HG03442 (cell line): ENCODE results near the gene FAR2.
"Not testable (repeated sequence)": the region's sequence is repeated elsewhere in the genome, so short reads cannot be mapped to it uniquely, and the experiment has no call there.

Experiments used
- ATAC-seq: cut with Tn5 transposase; IDR thresholded peaks from one replicate; pipeline ENCODE4 v1.9.1; 2021; ENCODE audit warnings: mild to moderate bottlenecking, moderate library complexity; ENCODE audit not compliant: unreplicated experiment

The FAR2 gene

DNA sequence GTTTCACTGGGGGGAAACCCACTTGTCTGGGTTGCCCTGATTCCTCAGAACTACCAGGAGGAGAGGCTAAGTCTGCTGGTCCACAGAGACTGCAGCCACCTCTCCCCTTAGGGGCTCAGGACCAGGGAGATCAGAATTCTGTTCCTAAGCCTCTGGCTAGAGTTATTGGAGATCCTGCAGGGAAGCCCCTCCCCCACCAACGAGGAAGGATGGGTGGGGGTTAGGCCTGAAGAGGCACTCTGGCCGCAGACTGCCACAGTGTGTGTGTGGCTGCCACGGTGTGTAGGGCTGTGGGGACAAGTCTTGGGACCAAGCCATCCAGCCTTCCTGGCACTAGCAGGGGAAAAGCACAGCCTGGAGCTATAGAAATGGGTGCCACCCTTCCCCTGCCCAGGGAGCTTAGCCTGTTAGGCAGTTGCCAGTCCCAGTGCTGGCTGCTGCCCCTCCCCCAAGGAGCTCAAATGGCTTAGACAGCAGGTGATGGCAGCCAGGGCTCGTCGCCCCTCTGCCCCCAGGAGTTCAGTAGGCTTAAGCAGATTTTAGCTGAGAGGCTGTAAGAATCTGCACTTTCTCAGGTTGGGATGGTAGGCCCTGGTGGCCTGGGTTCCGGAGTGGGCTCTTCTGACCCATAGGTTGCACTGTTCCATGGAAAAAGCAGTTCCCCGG lies 124.2 kb downstream of the FAR2 start:
- no peak for ATAC-seq

DNA sequence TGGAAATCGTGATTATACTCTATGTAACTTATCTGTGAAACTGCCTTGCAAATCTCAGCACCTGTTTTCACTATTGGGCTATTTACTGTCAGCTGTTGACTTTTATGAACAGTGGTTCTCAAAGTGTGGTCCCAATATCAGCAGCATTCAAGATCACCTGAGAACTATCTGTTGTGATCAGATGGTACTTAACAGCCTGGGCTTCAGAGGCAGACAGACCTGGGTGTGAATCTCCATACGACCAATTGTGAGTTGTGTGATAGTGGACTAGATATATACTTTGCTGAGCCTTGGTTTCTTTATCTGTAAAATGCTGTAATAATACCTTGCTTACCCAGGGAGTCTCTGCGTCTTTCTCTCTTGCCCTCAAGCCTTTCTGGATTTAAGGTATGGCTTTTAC lies 126.8 kb downstream of the FAR2 start:
- no peak for ATAC-seq

DNA sequence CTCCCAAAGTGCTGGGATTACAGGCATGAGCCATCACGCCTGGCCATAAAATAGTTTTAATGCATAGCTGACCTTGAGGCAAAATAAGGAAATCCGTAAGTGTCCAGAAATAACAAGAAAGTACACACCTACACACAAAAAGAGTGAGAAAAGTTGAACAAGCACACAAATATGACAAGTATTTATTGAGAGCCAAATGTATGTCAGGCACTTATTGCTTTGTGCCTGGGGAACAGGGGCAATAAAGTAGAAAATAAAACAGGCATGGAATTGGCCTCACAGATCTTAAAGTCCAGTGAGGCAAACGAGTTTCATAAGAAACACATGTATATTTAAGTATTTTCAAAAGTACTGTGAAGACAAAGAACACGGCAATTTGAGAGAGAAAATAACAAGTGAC lies 128.2 kb downstream of the FAR2 start:
- no peak for ATAC-seq

DNA sequence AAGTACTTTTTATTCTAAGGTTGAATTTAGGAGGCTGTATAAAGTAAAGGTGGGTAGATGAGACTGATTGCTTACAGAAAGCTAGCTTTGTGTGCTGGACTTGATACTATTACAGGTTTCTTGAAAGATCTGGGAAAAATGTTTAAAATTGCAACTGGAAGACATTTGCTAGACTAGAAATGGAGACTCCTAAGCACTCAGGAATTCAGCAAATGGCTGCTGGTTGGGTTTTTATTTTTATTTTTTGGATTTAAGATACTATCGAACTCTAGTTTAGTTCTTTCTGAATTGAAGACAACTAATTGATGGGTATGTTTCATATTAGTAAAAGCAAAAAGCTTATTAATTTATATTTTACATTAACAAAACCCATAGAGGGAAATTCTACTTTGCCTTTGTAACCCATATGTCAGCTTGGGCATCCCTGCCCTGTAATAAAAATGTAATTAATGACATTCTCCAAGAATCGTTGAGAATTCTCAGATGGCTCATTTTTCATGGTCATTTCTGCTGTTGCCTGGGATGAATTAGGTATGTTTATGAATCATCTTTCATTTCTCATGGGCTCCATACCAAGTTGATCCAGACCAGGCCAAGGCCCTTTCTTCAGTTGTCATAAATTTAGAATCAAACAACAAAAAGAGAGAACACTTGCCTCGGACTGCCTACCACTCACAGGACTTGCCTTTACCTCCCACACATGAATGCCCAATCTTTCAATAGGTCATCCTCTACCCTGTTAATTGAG lies 129.8 kb downstream of the FAR2 start:
- no peak for ATAC-seq

DNA sequence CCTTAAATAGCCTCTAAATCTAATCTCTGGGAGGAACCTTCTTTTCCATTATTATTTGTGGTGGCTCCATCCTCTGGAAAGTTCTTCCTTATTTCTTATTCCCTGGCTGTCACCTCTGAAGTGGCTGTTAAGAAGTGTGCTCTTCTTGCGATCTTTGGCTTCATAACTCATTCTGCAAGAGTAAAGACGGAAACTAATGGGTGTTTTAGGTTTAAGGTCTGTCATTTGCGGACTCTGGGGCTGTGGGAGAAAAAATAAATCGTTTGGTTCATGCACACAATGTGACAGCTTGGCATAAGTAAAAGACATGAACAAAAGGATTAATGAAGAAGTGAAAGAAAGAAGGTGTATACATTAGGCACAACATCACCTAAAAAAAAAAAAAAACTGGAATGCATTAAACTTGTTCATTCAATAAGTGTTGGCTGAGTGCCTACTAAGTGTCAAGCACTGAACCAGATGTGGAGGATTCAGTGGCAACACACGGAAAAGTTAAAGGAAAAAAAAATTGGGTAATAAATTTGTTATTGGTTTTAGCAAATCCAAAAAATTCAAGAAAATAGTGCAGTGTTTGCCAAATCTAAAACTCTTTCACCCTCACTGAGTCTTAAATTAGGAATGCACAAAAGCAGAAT lies 132.4 kb downstream of the FAR2 start:
- no peak for ATAC-seq

DNA sequence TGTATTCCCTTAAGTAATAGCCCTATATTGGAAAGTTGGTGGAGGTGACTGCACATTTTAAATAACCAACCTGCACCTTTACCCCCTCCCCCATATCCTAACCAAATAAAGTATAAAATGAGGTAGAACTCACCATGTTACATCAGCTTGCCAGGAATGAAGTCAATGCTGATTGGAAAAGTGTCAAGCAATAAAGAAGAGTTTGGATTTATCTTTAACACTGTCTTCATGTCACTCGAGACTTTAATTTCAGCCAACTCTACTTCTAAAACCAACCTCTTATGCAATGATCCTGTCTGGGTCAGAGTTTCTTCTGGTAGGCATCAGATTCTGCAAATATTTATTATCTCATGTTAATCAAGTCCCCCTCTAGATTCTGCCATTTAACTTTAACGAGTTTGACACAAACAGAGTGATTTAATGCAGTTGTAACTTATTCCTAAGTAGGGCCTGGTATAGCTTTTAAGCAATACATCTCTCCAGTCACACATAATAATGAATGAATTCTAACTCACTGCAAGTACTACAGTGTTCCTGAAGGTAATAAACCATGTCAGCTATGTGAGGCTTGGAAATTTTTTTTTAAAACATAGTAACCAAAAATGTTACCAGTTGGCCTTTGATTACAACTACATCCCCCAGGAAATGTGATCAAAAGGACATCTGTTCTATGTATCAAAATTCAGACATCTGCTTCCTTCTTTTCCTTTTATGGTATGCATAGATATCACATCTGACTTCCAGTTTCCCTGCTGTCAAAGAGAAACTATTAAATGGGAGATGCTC lies 133.1 kb downstream of the FAR2 start:
- ATAC-seq: no peak

DNA sequence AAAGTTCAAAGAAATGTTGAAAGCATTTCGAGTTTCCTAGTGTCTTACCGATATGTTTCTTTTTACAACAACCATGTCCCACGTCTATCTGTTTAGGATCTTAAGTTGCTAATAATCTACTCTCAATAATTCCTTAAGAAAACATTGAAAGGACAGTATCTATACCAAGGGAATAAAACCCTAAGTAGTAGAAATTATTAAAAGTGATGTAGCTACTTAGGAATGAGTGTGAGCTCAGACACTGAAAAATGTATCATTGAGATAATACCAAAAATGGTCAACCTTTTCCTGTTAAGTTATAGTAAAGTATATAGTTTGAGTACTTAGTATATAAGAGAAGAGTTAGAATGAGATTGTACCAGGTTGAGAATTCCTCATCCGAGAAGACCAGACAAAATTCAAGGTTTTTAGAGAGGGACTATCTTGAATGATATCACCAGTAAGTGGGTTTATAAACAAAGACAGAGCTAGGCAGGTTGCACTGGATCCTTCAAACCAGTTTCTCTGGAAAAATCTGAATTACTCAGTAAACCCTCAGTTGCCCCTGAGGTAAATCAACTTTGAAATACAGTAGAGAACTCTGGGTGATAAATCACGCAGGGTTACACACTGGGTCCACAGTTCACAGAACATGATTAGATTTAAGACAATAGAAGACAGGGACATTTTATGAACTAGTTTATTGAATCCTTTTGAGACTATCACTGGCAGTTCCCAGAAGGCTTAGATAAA lies 135.1 kb downstream of the FAR2 start:
- ATAC-seq: no peak

DNA sequence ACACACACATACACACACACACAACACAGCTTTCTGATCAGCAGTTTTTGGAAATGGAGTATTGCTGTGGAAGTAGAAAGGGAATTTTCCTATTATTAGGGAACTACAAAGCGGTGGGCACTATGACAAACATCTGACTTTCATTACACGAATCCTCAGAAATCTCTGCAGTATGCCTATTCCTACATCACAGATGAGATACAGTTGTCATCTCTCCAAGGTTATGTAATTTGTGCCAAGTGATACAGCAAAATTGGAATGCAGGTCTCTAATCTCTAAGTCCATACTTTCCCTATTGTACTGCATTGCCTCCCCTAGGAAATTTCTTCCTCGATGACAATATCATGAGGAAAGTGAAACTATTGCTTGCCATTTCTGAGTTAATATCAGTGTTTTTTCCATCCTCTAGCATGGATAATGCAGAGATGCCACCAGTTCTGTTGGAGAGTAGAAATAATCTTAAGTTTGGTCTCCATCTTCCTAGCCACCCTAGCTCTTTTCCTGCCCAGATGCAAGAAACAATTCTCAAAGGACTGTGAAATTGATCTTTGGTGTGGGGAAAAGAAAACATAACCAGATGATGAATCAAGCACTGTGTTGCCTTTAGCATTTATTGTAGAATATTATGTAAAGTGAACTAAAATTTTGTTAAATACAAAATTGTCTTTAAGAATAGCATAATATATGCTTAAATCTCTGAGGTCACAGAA lies 137.2 kb downstream of the FAR2 start:
- no peak for ATAC-seq

DNA sequence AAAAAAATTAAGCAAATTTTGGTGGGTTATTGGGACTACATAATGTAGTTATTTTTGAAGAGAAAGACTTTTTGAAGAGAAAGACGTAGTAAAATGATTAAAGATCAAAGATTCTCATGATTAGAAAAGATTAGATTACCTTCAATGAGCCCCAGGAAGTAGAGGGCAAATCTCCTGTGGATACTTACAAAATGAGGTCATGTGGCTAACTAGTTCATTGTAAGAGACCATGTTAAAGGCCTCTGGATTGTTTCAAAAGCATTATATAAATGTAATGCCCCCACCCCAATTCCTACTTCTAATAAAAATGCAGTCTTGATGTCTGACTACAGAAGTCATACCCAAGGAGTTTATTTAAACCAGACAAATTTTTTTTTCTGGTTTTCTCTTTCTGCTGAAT lies 138.5 kb downstream of the FAR2 start:
- no peak for ATAC-seq

DNA sequence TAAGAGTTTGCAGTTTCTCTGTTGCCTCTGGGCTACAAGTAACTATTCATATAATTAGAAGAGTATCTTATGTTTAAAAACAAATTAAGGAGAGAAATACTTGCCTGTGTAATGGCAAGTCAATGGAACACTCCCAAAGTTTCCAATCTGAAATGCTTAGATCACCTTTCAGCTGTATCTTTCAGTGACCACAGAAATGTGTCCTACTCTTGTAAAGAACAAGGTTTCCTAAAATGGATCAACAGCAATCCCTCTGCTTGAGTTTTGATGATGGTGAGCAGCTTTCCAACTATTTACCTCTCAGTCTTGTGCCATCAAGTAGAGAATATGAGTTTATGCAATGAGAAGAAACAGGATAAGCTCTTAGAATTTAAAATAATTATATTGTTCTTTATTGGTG lies 139.0 kb downstream of the FAR2 start:
- no peak for ATAC-seq

DNA sequence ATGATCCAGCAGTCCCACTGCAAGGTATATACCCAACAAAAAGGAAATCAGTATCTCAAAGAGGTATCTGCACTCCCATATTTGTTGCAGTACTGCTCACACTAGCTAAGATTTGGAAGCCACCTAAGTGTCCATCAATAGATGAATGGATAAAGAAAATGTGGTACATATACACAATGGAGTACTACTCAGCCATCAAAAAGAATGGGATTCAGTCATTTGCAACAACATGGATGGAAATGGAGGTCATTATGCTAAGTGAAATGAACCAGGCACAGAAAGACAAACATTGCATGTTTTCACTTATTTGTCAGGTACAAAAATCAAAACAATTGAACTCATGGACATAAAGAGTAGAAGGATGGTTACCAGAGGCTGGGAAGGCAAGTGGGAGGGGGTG lies 141.4 kb downstream of the FAR2 start:
- not testable (repeated sequence) for ATAC-seq

DNA sequence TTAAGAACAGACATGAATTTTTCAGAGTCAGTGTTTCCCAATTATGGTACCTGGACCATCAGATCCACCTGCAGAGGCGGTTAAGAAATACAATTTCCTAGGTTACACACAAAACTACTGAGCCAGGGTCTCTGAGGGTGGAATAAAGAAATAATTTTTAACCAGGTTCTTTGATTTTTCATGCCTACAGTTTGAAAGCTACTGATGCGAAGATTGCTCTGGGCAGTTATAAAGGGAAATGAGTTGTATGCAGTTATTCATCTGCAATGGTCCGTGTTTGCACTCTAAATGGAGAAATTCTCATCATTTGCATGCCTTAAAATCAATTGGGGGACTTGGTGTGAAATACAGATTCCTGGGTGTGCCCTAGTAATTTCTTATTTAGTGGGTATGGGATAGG lies 142.1 kb downstream of the FAR2 start:
- no peak for ATAC-seq

DNA sequence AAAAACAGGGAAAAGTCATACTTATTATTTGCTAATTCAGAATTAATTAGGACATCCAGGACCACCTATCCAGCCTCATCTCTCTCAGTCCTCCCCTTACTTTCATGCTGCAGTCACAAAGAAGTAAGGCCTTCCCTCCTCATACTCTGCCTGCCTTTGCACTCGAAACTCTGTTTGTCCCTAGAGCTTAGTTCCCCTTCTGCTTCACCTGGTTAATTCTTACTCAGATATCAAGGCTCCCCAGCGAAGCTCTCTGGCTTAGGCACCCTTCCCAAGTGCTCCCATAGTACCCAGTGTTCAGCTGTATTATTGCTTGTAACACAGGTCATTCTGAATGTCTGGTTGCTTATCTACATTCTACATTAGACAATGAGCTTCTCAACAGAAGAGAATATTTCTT lies 150.6 kb downstream of the FAR2 start:
- no peak for ATAC-seq

DNA sequence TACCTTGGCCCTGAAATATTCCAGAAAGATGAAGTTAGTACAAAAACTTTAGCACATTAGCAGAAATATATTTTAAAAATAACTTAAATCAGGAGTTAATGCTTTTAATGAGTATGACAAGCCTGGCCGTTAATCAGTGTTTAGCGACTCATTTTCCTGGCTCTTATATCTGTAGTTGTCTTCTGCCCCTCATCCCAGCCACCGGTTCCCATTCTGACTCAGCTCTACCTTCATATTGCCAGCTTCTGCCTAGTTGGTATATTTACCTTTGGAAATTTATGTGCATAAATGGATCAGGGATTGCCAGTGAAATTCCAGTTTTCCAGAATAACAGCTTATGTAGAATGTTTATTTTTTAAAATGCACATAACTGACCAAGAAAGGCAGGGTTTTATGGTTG lies 152.0 kb downstream of the FAR2 start:
- no peak for ATAC-seq

DNA sequence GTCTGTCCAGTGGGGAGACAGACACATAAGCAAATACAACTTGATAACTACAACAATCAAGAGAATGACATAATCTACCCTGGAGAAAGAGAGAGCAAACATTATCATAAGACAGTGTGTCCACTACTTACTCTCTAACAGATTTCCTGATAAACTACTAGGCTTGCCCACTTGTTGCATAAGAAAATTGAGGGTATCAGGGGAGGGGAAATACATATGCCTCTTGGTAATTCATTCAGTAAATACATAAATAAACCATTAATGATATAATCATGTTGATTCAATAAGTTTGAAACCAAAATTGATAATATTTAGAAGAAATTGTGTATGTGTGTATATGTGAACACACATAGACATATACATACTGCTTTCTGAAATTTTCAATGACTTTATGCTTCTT lies 155.3 kb downstream of the FAR2 start:
- ATAC-seq: no peak

DNA sequence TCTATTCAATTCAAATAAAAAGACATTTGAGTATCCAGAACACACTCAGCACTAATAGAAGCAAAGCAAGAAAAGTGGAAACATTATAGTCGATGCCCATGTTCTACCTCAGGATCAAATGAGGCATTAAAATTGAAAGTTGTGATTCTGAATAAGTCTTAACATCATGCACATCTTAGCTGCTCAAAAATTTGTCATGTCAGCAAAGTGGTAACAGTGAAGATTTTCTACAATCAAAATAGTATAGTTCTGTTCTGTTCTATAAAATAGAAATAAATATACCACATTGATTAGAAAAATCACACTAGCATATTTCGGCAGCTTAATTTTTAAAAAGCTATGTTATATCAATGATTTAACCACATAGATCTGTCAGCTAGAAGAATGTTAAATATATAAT lies 157.2 kb downstream of the FAR2 start:
- no peak for ATAC-seq

DNA sequence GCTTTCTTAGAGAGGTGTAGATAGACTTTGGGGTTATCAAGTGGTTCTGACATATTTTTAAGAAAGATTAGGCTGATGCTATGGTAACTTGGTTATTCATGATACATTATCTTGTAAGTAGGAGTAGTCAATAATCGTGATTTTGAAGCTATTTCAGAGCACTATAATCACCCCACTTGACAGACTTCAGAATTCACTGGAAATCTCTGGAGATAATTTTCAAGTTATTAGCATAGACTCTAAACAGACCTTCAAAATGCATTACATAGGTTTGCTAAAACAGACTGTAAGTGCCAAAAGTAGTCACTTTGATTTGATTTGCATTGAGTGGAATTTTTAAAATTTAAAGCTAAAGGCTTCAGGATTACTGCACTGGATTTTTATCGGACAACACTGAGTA lies 157.6 kb downstream of the FAR2 start:
- no peak for ATAC-seq

DNA sequence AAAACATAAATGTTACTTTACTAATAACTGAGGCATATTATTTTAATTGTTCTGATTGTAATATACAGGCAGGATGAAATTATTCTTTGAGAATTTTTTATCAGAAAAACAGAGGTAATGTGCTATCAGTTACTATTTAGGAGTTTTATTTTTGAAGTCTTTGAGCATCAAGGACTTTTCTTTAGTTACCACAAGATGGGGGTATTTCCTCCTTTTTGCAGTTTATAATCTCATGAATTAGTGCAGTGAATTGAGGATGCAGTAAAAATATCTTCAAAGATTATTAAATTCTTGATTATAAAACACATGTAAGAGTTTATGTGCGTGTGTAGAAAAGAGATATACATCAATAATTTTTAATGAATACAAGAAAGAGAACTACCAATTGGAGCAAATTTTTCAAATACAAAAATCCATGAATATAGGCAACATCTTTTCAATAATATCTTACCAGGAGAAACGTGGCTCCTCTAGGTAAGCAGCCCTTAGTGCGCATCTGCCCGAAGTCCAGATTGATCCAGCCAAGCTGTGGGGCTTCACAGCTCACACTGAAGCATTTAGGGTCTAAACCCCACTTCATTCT lies 160.3 kb downstream of the FAR2 start:
- no peak for ATAC-seq

DNA sequence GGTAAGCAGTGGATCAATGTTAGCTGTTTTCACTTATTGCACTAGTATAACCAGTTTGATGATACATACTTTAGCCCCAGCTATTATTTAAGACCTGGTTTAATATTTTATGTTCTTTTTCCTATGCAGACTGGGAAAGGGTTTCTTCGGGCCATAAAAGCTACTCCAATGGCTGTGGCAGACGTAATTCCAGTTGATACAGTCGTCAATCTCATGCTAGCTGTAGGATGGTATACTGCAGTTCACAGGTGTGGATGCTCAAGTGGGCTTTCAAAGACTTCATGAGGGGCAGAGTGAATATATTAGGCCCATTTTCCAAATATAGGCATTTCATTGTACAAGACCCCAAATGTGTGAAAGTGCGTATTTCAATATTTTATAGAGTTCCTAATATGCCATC lies 161.8 kb downstream of the FAR2 start:
- ATAC-seq: no peak

DNA sequence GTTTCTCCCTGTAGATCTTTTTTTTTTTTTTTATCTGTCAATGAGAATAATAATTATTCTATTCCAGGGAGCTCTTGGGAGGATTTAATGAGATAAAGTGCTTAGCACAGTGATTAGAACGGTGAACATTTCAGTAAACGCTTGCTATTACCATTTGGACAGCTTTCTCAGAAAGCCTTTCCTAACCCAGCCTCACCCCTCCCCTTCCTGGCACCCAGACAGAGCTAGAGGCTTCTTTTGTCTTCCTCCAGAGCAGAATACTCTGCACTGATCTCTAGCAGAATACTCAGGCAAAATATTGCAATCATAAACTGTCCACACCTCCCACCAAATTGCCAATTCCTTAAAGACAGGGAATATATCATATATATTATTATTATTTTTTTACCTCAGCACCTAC lies 165.3 kb downstream of the FAR2 start:
- ATAC-seq: no peak
